OCI-LY7 (cell line): Measurements from ENCODE around the gene SARDH. TPM values are rescaled to one million over a fixed set of nuclear protein-coding genes. Genes with fewer than 3 reads are reported as not detected.

ENCODE experiments used
- BruUV-seq: library from RNA; stranded (reverse); fragments of 400-500 nt; replicated peaks from 2 replicates; lab custom pipeline; 2021; lab: Mats Ljungman, UMichigan
- CTCF ChIA-PET: fragments of 300-600 bp; sonication (Branson Sonifier 250); formaldehyde crosslinking; loops from one replicate; lab custom pipeline; 2022; ENCODE audit warnings: antibody characterized with exemption; ENCODE audit not compliant: unreplicated experiment; lab: Charles Lee
- POLR2A ChIA-PET: fragments of 300-600 bp; sonication (Branson Sonifier 250); formaldehyde crosslinking; loops from one replicate; lab custom pipeline; 2022; ENCODE audit warnings: antibody characterized with exemption; lab: Charles Lee
- DNase-seq: peaks from one replicate; pipeline ENCODE4 v3.0.0-alpha.2; 2015; ENCODE audit warnings: low spot score
- H2AFZ ChIP-seq: fragments of 200-600 bp; sonication (generic), shearing (Covaris generic); 2 replicates; pipeline ENCODE4 v1.6.1; 2014; ENCODE audit warnings: mild to moderate bottlenecking, antibody characterized with exemption, low read length, moderate library complexity
- H3K27ac ChIP-seq: fragments of 200-600 bp; sonication (generic); 2 replicates; pipeline ENCODE4 v1.5.1; 2014; ENCODE audit warnings: mixed run types, low read depth, mild to moderate bottlenecking, moderate library complexity, low read length, inconsistent platforms; ENCODE audit not compliant: poor library complexity, severe bottlenecking
- H3K36me3 ChIP-seq: fragments of 200-600 bp; sonication (generic); 2 replicates; pipeline ENCODE4 v1.6.1; 2014; ENCODE audit warnings: mild to moderate bottlenecking, antibody characterized with exemption, low read length, moderate library complexity, mixed read lengths; ENCODE audit not compliant: insufficient read depth
- H3K4me1 ChIP-seq: fragments of 200-600 bp; sonication (generic); 2 replicates; pipeline ENCODE4 v1.5.1; 2014; ENCODE audit warnings: mild to moderate bottlenecking, low read length; ENCODE audit not compliant: insufficient read depth, poor library complexity, severe bottlenecking
- H3K4me2 ChIP-seq: fragments of 200-600 bp; sonication (generic); 2 replicates; pipeline ENCODE4 v1.6.1; 2014; ENCODE audit warnings: mild to moderate bottlenecking, low read length
- H3K4me3 ChIP-seq: fragments of 200-600 bp; sonication (generic); 2 replicates; pipeline ENCODE4 v1.5.1; 2014; ENCODE audit warnings: mild to moderate bottlenecking, low read depth, low read length; ENCODE audit not compliant: poor library complexity, severe bottlenecking
- H3K79me2 ChIP-seq: fragments of 200-600 bp; sonication (generic); 2 replicates; pipeline ENCODE4 v1.6.1; 2016; ENCODE audit warnings: low read depth, mild to moderate bottlenecking, low read length, moderate library complexity, mixed read lengths; ENCODE audit not compliant: insufficient read depth
- H3K9me2 ChIP-seq: fragments of 200-600 bp; sonication (generic); 2 replicates; pipeline ENCODE4 v1.6.1; 2016; ENCODE audit warnings: mild to moderate bottlenecking, low read length, mixed read lengths; ENCODE audit not compliant: insufficient read depth
- H3K9me3 ChIP-seq: fragments of 200-600 bp; sonication (generic); 2 replicates; pipeline ENCODE4 v1.6.1; 2014; ENCODE audit warnings: mild to moderate bottlenecking, mixed run types, low read length, mixed read lengths
- H4K20me1 ChIP-seq: fragments of 200-600 bp; sonication (generic); 2 replicates; pipeline ENCODE4 v1.6.1; 2014; ENCODE audit warnings: mild to moderate bottlenecking, antibody characterized with exemption, low read length, moderate library complexity, mixed read lengths; ENCODE audit not compliant: insufficient read depth
- EZH2phosphoT487 ChIP-seq: fragments of 200-600 bp; sonication (generic); IDR thresholded peaks from 2 replicates; pipeline ENCODE4 v1.6.1; 2018; ENCODE audit warnings: low read depth, borderline replicate concordance, mild to moderate bottlenecking, mixed run types, antibody characterized with exemption, low read length, moderate library complexity, mixed read lengths
- intact Hi-C: fragments of 100-400 bp; cut with micrococcal nuclease; formaldehyde crosslinking; loops from one replicate; pipeline ENCODE4 v1.10.0; 2022; ENCODE audit not compliant: unreplicated experiment
- total RNA-seq, 2 experiments: library from RNA; depleted of rRNA in 1 of 2; stranded (reverse); fragments of >200 nt in 1 of 2; shearing (Covaris generic) in 1 of 2; gene quantifications; 2 replicates each; pipeline ENCODE4 v1.2.3, GENCODE V29; 2014 to 2022
- TF ChIP-seq, protein P1 (sequence below): fragments of 200-600 bp; sonication (generic); conservative IDR thresholded peaks from 2 replicates; pipeline ENCODE4 v1.5.1; 2014; ENCODE audit warnings: mild to moderate bottlenecking, antibody characterized with exemption, low read length, moderate library complexity, mixed read lengths

SARDH gene
- total RNA-seq, 2 experiments from 2014 or later = 42.8 to 60.8 TPM

GRCh38 chr9:133781828-133782135 is 43.6 kb upstream of the SARDH start:
- Histone ChIP-seq H3K4me1 (peaks cover 27% of the 10 kb centered on the region), H3K27ac (no peak overlapping the region), H3K4me2 (no peak overlapping the region), H3K4me3 (no peak overlapping the region), H3K9me3 (no peaks in the 10 kb centered on the region), H4K20me1 (no peaks in the 10 kb centered on the region), H3K9me2 (no peaks in the 10 kb centered on the region), H2AFZ (no peak overlapping the region), H3K36me3 (peaks cover 5% of the 10 kb centered on the region; the same call in 1 of the 2 replicates), H3K79me2 (no peaks in the 10 kb centered on the region)
- intact Hi-C loops = loop anchor here (1.0 kb wide), 1 partner anchor 213 kb away; no protein-coding TSS in a partner anchor
- ChIA-PET CTCF (interaction anchor here (1.4 to 2.3 kb wide), 2 partner anchors 212 to 213 kb away, joined by 5 read pairs; no protein-coding TSS in a partner anchor), POLR2A (interaction anchor here (1.1 kb wide), 1 partner anchor 199 kb away, joined by 3 read pairs; no protein-coding TSS in a partner anchor)
- BruUV-seq = no TSS peak
- no peak for TF ChIP-seq EZH2phosphoT487
- TF ChIP-seq, protein P1, sequence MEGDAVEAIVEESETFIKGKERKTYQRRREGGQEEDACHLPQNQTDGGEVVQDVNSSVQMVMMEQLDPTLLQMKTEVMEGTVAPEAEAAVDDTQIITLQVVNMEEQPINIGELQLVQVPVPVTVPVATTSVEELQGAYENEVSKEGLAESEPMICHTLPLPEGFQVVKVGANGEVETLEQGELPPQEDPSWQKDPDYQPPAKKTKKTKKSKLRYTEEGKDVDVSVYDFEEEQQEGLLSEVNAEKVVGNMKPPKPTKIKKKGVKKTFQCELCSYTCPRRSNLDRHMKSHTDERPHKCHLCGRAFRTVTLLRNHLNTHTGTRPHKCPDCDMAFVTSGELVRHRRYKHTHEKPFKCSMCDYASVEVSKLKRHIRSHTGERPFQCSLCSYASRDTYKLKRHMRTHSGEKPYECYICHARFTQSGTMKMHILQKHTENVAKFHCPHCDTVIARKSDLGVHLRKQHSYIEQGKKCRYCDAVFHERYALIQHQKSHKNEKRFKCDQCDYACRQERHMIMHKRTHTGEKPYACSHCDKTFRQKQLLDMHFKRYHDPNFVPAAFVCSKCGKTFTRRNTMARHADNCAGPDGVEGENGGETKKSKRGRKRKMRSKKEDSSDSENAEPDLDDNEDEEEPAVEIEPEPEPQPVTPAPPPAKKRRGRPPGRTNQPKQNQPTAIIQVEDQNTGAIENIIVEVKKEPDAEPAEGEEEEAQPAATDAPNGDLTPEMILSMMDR = no peak
- no peak for DNase-seq

DNA sequence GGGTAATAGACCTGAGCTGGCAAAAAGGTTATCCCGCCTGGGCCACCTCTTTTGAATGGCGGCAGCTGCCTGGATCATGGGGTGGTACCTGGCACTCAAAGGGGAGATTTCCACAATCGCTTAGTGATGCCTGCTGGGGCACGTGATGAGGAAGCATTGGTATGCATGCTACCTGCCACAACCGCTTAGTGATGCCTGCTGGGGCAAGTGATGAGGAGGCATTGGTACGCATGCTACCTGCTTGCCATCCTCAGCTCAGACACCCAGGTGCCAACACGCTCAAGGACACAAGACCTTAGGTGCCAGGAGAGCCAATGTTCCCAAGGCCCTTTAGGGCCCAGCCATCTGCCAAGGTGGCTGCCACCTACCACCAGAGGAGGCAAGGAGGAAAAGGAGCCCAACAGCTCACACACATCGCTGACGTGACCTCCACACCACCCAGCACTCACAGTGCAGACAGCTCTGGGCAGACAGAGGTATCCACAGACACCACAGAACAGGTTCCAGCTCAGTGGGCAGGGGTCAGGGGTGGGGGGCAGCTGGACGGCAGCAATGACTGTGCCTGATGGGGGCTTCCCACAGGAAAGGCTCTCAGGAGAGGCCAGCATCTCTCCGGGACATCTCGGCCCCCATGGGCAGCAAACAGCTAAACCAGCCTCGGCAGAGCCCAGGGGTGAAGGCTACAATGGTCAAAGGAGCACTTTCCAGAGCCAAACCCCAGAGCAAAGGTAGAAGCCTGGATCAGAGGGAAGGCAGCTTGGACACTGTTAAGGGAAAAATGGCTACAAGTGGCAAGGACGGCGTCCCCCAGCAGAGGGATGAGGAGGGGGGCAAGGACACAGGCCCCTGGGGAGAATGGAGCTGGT is 43.0 kb upstream of the SARDH start:
- Histone ChIP-seq H3K4me2 (no peak overlapping the region), H3K4me1 (peaks cover 21% of the 10 kb centered on the region), H3K27ac (no peak overlapping the region), H3K9me2 (no peaks in the 10 kb centered on the region), H3K36me3 (peaks cover 5% of the 10 kb centered on the region; the same call in 1 of the 2 replicates), H4K20me1 (no peaks in the 10 kb centered on the region), H3K9me3 (no peaks in the 10 kb centered on the region), H3K79me2 (no peaks in the 10 kb centered on the region), H3K4me3 (no peak overlapping the region), H2AFZ (no peak overlapping the region)
- TF ChIP-seq, protein P1 = no peak
- TF ChIP-seq EZH2phosphoT487 = no peak
- no peak for DNase-seq
- intact Hi-C loops = no loop called here
- ChIA-PET POLR2A (no interaction called here), CTCF (interaction anchor here (0.6 to 2.3 kb wide), 4 partner anchors 197 to 224 kb away, joined by 3 to 5 read pairs (median 4); no protein-coding TSS in a partner anchor)
- BruUV-seq = no TSS peak
